NCI-H2171 (cell line): ENCODE results near the gene DIAPH1.

ENCODE experiments used
- DNase-seq: peaks from one replicate; lab custom pipeline; 2025; lab: John Stamatoyannopoulos, UW

Gene DIAPH1

DNA sequence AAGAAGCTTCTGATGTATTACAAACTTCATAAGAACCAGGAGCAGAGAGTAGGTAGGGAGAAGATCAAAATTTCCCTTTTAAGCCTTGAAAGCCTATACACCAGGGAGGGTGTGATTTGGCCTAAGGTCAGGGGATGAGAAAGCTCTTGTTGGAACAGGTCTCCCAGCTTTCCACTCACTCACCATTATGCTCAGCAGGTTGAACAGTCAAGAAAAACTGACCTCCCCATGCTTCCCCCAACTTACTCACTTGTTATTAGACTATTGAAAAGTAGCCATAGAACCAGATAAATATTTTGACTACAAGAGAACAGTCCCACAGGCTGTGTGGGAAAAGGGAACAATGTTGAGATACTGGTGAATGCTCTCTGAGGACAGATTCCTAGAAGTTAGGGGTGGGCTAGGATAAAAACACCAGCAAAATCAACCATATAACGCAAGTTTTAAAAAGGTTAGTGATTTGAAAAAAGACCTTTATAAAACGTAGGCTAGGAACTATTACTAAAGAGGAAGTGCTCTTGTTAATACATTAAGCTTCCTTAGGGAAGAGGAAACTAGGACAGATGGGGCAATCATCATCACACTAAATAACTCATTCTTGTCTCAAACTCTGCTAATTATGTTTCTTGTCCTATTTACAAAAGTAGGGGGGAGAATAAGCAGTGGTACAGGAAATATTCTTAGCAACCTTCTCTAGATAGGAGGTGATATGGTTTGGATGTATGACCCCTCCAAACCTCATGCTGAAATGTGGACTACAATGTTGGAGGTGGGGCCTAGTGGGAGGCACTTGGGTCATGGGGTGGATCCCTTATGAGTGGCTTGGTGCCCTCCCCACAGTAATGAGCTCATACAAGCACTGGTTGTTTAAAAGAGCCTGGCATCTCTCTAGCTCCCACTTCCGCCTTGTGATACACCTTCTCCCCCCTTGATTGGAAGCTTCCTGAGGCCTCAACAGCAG is 98.9 kb downstream of the DIAPH1 start:
- DNase-seq, result no peak

DNA sequence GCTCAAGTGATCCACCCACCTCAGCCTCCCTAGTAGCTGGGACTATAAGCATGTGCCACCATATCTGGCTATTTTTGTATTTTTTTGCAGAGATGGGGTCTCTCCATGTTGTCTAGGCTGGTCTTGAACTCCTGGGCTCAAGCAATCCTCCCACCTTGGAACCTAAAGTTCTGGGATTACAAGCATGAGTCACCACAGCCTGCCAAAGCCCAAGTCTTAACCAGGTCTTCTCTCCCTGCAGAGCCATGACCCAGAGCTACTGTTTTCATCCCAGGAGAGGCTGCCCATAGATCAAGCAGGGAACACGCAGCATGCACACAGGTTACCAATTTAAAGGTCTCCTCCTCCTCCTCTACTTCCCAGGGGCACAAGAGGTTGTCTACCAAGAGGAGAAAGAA is 100.2 kb downstream of the DIAPH1 start:
- no peak for DNase-seq

DNA sequence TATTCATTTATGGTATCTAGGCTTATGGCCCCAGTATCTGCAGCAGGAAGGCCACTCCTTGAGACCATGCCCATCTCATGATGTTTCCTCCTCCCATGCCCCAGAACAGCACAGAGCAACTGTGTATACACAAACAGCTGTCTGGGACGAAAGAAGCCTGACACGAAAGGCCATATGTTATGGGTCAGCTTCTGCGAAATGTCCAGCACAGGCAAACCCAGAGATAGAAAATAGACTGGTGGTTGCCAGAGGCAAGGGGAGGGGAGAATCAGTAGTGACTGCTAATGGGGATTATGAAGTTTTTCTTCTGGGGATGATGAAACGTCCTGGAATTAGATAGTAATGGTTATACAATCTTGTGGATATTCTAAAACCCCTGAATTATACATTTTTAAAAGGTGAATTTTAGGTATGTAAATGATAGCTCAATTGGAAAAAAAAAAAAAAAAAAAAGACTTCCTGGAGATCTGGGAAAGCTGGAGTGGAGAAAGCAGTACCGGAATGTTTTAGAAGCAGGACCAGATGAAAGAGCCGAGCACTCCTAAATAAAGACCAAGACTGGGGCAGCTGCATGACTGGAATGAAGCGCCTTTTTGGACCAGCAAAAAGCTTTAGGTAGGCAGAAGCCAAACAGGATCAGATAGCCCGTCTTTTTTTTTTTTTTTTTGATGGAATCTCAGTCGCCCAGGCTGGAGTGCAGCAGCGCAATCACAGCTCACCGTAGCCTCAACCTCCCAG is 100.8 kb downstream of the DIAPH1 start:
- no peak for DNase-seq

DNA sequence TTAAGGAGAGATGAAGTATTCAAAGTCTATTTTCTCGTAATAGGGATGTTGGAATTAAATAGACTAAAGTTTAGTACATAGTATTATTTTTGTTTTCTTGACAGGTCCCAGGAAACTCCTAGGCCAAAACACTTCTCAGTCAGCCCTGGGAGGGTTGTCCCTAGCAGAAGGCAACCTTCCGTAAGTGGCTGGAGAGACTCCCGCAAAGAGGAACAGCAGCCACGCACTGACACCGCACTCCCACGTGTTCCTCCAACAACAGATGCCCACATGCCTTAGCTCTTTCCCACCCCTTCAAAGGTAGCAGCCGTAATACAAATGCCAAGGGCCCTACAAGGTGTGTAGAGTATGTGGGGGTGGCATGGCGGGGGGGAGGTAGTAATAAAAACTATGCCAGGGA is 101.5 kb downstream of the DIAPH1 start:
- no peak for DNase-seq

DNA sequence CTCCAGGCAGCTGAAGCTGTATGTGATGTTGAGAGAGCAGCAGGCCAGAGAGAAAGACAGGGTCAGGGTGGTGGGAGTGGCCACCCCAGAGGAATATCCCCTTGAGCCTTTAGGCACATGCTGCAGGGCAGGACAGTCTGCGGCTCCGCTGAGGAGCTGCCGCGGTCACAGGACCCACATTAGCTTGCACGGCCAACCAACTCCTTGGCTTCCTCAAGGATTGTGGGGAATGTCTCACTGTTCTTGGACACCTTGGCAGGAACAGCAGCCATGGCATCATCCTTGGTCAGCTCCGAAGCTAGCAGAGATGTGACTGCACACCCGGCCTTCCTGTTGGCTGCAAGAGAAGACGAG is 102.2 kb downstream of the DIAPH1 start:
- DNase-seq, result no peak

DNA sequence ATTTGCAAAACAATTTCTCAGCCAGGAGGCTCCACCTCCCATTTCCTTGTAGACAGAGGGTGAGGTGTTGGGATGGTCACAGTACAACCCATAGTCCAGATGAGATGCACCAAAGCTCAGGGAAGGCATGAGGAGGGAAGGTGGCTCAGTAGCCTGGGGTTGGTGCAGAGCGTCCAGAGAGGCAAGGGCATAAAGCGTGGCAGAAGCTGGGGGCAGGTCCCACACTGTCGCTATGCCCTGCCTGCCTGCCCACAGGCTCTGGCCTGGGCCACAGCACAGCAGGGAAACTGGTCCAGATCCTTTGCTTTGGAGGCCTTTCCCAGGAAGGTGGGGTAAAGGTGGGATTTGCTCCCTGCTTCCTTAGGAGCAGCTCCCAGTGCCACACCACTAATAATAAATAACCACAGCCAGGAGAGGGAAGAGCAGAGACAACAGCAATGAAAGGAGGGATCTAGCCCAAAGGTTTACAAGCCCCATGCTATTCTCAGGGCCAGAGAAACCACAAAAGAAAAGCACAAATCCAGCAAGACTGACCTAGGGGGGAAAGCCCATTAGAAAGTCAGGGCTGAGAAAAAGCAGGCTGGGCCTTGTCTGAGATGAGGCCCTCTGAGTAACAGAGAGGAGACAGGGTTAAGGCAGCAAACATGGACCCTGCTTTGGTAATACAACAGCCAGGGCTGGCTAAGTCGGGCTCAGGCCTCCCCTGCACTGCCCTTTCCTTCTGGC is 102.7 kb downstream of the DIAPH1 start:
- DNase-seq, result no peak

DNA sequence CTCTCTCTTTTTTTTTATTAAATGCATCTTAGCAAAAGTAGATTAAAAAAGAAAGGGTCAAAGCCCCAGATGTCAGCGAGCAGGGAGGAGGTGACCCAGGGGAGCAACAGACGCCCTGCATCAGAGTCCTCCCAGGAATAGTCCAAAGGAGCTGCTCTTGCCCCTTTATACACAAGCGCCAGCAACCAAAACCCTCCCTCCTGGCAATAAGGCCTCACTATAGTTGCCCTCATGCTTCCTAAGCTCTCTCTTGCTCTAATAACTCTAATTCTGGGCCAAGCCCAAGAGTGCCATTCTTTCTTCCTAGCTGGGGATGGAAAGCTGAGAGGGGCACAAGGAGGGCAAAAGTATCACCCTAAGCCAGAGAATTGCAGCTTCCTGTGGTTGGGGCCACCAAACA is 103.7 kb downstream of the DIAPH1 start:
- no peak for DNase-seq

DNA sequence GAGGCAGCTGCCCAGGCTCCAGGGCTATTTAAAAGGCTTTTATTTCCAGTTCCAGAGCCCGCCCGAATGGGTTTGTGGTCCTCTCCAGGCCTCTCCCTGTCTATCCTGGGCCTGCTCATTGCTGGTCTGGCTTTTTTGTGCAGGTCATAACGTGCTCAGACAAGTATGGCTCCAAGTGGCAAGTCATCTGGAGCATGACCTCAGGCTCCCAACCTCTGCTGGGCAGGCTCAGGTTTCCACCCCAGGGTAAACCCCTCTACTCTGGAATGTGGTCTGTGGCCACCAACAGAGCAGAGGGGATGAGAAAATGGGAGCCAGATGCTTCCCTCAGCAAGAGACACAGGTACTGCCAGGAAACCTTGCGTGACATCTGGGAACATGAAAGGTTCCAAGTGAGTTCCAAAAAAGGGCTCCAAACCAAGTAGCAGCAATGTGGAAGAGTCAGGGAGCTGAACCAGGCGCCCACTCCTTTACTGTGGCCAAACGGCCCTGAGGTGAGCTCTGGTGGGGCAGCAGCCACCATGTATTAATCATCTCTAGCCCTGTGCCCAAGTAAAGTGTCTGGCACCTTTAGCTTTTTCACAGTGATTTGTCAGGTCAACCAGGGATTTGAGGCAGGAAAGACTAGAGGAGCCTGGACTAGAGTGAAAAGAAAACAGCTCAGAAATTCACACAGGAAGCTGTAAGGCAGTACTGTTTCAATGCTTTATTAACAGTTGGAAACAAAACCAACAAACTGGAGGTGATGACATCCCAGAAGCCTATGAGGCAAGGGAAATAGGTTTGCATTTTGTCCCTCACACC is 104.3 kb downstream of the DIAPH1 start:
- peak; percentile 54 for DNase-seq

DNA sequence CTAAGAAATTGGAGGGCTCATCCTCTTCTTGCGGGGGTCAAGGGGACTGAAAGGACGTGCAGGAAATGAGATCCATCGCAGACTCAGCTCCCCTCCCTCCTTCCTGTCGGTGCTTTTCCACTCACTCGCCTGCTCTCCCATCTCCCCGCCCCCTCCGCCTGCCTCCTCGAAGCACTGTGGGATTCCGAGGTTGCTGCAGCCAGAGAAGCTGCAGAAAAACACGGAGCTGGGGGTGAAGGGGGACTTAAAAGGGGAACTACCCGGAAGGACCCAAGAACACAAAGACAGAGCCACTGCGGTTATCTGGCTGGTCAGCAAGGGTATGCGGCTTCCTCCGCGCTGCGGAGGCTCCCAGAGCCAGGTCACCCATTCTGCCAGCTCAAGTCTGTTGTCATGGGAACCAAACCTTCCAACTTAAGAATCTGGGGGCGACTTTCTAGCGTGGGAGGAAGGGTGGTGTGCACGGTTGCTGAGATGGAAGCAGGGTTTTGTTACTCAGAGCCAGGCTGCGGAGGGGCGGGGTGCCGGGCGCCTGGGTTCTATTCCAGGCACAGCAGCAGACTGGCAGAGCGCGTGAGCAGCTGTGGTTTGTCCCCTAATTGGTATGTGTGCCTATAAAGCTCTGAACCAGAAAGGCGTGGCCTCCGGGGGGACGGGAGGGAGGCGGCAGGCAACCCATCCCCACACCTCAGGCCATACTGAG is 105.0 kb downstream of the DIAPH1 start:
- peak; percentile 42 for DNase-seq

DNA sequence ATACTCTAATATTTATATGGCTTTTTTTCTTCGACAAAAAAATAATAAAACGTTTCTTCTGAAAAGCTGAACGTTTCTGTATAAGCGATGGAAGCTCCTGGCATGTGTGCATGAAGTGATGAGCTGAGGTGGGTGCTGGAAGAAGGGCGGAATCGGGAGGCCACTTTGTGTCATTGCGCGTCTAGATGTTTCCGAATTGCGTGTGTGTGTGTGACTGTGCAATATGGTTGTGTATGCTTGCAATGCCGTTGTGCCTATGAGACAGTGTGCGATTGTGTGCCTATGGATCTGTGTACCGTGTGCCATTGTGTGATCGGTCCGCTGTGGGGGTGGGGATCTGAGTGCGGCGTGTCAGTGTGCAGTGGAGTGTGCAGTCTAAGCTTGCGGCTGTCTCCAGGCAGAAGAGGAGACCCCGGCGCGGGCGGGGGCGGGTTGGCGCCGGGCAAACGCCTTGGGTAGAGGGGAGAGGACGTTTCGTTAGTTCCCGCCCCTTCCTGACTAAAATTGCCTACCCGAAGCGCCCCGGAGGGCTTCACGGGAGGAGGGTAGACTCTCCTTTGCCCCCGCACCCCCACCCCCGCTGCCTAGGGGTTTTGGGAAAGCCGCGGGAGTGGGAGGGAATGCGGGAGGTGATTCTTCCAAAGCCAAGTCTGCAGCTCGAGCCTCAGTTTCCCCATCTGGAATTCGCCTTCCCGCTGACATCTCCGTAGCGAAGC is 105.7 kb downstream of the DIAPH1 start:
- peak; percentile 47 for DNase-seq

DNA sequence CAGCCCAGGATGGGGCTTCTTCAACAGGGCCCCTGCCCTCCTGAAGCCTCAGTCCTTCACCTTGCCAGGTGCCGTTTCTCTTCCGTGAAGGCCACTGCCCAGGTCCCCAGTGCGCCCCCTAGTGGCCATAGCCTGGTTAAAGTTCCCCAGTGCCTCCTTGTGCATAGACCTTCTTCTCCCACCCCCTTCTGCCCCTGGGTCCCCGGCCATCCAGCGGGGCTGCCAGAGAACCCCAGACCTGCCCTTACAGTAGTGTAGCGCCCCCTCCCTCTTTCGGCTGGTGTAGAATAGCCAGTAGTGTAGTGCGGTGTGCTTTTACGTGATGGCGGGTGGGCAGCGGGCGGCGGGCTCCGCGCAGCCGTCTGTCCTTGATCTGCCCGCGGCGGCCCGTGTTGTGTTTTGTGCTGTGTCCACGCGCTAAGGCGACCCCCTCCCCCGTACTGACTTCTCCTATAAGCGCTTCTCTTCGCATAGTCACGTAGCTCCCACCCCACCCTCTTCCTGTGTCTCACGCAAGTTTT is 106.3 kb downstream of the DIAPH1 start:
- DNase-seq, result peak; percentile 26

DNA sequence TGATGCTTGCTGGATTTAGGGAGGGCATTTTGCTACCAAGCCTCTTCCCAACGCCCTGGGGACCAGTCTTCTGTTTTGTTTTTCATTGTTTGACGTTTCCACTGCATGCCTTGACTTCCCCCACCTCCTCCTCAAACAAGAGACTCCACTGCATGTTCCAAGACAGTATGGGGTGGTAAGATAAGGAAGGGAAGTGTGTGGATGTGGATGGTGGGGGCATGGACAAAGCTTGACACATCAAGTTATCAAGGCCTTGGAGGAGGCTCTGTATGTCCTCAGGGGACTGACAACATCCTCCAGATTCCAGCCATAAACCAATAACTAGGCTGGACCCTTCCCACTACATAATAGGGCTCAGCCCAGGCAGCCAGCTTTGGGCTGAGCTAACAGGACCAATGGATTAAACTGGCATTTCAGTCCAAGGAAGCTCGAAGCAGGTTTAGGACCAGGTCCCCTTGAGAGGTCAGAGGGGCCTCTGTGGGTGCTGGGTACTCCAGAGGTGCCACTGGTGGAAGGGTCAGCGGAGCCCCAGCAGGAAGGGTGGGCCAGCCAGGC is 107.0 kb downstream of the DIAPH1 start:
- no peak for DNase-seq

DNA sequence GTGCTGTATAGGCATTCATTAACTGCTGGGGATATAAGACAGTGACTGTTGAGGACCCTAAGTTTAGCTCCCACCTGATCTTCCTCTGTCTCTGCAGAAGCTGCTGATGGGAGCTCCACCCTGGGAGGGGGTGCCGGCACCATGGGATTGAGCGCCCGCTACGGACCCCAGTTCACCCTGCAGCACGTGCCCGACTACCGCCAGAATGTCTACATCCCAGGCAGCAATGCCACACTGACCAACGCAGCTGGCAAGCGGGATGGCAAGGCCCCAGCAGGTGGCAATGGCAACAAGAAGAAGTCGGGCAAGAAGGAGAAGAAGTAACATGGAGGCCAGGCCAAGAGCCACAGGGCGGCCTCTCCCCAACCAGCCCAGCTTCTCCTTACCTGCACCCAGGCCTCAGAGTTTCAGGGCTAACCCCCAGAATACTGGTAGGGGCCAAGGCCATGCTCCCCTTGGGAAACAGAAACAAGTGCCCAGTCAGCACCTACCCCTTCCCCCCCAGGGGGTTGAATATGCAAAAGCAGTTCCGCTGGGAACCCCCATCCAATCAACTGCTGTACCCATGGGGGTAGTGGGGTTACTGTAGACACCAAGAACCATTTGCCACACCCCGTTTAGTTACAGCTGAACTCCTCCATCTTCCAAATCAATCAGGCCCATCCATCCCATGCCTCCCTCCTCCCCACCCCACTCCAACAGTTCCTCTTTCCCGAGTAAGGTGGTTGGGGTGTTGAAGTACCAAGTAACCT is 107.8 kb downstream of the DIAPH1 start:
- no peak for DNase-seq

DNA sequence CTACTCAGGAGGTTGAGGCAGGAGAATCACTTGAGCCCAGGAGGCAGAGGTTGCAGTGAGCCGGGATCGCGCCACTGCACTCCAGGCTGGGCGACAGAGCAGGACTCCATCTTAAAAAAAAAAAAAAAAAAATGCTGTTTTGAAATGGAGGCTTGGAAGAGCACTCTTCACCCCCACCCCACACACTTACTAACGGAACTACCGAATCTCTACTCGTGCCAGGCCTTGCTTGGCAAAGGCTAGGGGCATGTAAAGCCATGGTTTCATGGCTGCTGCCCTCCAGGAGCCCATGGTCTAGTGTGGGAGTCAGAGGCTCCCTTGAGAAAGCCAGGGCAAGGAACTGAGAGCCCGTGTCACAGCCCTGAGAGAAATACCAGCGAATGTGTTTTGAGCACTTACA is 108.6 kb downstream of the DIAPH1 start:
- DNase-seq, result no peak

DNA sequence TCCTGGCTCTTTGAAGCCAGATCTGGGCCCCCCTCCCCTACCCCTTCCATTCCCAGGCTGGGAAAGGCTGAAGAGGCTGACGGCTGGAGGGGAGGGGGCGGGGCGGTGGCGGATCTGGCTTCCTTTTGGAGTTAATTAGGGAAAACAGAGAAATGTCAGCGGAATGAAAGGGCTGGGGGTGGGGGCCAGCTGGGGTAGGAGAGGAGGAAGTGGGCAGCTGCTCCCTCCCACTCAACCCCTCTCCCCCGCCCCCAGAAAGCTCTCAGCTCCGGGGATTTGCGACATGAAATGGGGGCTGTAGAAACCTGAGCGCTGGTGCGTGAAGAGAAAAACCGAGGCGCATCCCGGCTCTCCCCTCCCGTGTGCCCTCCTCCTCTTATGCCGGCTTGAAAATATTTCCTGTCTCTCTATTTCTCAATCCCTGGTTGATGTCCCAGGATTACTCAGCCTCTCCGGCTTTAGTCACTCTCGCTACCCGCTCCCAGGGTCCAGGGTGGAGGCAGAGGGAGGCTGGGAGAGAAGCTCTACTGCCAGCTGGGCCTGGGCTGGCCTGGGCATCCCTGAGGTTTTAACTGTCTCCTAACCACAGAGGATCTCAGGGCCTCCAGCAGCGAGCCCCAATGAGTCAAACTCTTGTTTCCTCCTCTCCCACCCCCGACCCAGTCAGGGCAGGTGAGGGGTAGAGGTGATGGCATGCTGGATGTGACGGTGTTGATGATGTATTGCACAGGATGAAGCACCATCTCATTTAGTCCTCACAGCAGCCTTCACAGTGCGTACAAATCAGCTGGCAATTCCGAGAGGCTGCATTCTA is 109.8 kb downstream of the DIAPH1 start:
- DNase-seq, result peak; percentile 24

DNA sequence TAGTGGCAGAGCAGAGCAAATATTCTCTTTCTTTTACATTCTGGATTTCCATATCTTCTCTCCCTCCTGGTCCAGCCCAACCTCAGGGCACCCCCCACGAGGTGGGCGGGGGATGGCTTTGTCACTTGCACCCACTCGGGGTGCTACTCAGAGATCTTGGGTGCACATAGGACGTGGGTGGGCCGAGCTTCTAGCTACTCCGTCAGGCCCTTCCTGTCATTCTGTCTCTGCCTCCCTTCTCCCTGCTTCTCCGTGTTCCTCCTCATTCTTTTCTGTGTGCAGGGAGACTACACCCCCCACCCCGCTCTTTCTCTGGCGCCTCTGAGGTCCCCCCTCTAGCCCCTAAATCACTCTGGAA is 110.4 kb downstream of the DIAPH1 start:
- DNase-seq, result no peak

DNA sequence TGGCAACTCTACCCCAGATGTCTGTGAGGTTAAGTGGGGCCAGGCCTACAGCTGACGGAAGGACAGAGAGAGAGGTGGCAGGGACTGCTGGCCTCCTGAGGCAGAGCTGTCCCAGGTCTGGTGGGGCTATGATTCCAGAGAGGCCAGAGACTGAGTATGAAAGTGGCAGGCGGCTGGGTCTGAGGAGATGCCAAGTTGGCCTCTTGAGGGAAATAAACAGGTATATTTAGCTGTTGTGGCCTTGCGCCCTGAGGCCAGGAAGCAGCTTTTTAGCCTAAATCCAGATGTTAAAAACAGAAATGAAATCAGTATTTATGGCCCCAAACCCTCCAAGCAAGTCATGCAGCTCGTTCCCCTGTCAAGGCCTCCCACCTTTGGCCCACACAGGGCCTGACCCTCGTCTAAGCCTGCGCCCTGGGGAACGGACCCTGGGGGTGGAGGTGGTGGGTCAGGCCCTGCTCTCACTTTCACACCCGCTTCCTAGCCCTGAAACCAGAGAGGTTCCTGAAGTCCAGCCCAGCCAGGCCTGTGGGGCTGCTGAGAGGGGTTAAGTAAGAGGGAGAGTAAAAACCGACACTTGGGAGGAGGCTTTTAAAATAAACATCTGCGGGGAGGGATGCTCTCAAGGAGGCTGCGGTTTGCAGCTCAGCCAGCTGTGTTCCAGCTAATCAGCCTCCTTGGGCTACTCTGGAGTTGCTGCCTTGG is 111.3 kb downstream of the DIAPH1 start:
- no peak for DNase-seq
